B cell (primary cell): ENCODE results near the gene IQCH. TPM values are rescaled to one million over a fixed set of nuclear protein-coding genes. Genes with fewer than 3 reads are reported as not detected.
"Not testable (repeated sequence)": the region's sequence is repeated elsewhere in the genome, so short reads cannot be mapped to it uniquely, and the experiment has no call there.

Experiments used
- ATAC-seq: fragments of 200-7000 bp; cut with Tn5 transposase; one replicate; pipeline ENCODE4 v1.10.0; 2021; ENCODE audit warnings: low read depth, mild to moderate bottlenecking, moderate number of reproducible peaks, moderate library complexity
- CTCF ChIA-PET: fragments of 350-600 bp; sonication (Branson Sonifier 250); formaldehyde crosslinking; loops from one replicate; lab custom pipeline; 2021; ENCODE audit warnings: antibody characterized with exemption, inconsistent platforms; lab: Charles Lee
- POLR2A ChIA-PET: fragments of 350-600 bp; sonication (Branson Sonifier 250); formaldehyde crosslinking; loops from one replicate; lab custom pipeline; 2021; ENCODE audit warnings: antibody characterized with exemption; lab: Charles Lee
- DNase-seq: peaks from one replicate; pipeline ENCODE4 v3.0.0; 2013
- H2AFZ ChIP-seq: 2 replicates; pipeline ENCODE4 v1.6.1; 2012; ENCODE audit warnings: mild to moderate bottlenecking, low read depth, low read length; ENCODE audit not compliant: insufficient read depth, poor library complexity, severe bottlenecking
- H3K27ac ChIP-seq, 2 donors: 1 replicate in 1 of 2; 2 replicates in 1 of 2; pipeline ENCODE4 v1.5.1; 2012 to 2013; ENCODE audit warnings: low read length in 2 of 2, mild to moderate bottlenecking in 2 of 2, moderate library complexity in 1 of 2
- H3K27me3 ChIP-seq, 4 experiments: fragments of 200-600 bp in 1 of 4; sonication (generic) in 1 of 4; replicated peaks in 1 of 4; 1 replicate in 2 of 4; 2 replicates in 2 of 4; pipeline versions ENCODE4 v1.6.1 to v1.7.0; 2013 to 2016; ENCODE audit warnings: low read length in 3 of 4, mild to moderate bottlenecking in 2 of 4, mixed read lengths in 1 of 4, moderate library complexity in 1 of 4; ENCODE audit not compliant: insufficient read depth in 4 of 4, control insufficient read depth in 3 of 4; ENCODE audit errors: control extremely low read depth in 1 of 4
- H3K36me3 ChIP-seq, 2 experiments: replicated peaks in 1 of 2; 1 replicate in 1 of 2; 2 replicates in 1 of 2; pipeline versions ENCODE4 v1.6.1 to v1.7.1; 2013; ENCODE audit warnings: low read length in 1 of 2; ENCODE audit not compliant: insufficient read depth in 2 of 2, control insufficient read depth in 1 of 2; ENCODE audit errors: control extremely low read depth in 1 of 2, extremely low read depth in 1 of 2
- H3K4me1 ChIP-seq, 2 donors: fragments of 200-600 bp in 1 of 2; sonication (generic) in 1 of 2; 1 replicate in 1 of 2; 2 replicates in 1 of 2; pipeline versions ENCODE4 v1.5.1 to v1.6.1; 2013 to 2017; ENCODE audit warnings: low read length in 2 of 2; ENCODE audit not compliant: control insufficient read depth in 2 of 2, insufficient read depth in 2 of 2
- H3K4me2 ChIP-seq: replicated peaks from 2 replicates; pipeline ENCODE3; 2012; ENCODE audit warnings: mild to moderate bottlenecking, low read depth, low read length; ENCODE audit not compliant: poor library complexity, severe bottlenecking
- H3K4me3 ChIP-seq, 5 experiments: fragments of 200-600 bp in 1 of 5; sonication (generic) in 1 of 5; 1 replicate in 3 of 5; 2 replicates in 2 of 5; pipeline versions ENCODE4 v1.5.1 to v1.7.0; 2011 to 2016; ENCODE audit warnings: low read length in 4 of 5, mild to moderate bottlenecking in 4 of 5, low read depth in 2 of 5, control low read depth in 1 of 5, moderate library complexity in 1 of 5; ENCODE audit not compliant: insufficient read depth in 1 of 5; ENCODE audit errors: control extremely low read depth in 1 of 5, extremely low read depth in 1 of 5
- H3K79me2 ChIP-seq: fragments of 200-600 bp; sonication (generic); one replicate; pipeline ENCODE4 v1.6.0; 2016; ENCODE audit warnings: low read length; ENCODE audit not compliant: control insufficient read depth, insufficient read depth
- H3K9ac ChIP-seq: fragments of 200-600 bp; sonication (generic); 2 replicates; pipeline ENCODE4 v1.6.1; 2017; ENCODE audit warnings: mild to moderate bottlenecking, low read length, moderate library complexity
- H3K9me3 ChIP-seq, 3 donors: one replicate each; pipeline versions ENCODE4 v1.6.1 to v1.7.1; 2013; ENCODE audit warnings: low read length in 2 of 3; ENCODE audit not compliant: control insufficient read depth in 2 of 3, insufficient read depth in 1 of 3; ENCODE audit errors: control extremely low read depth in 1 of 3
- H4K20me1 ChIP-seq: 2 replicates; pipeline ENCODE4 v1.6.0; 2012; ENCODE audit warnings: mild to moderate bottlenecking, low read length; ENCODE audit not compliant: insufficient read depth, control insufficient read depth, poor library complexity, severe bottlenecking
- H3K27ac Mint-ChIP-seq: one replicate; pipeline ENCODE4 v1.8.0; 2021; ENCODE audit warnings: mixed read lengths
- H3K27me3 Mint-ChIP-seq: one replicate; pipeline ENCODE4 v1.8.0; 2021; ENCODE audit warnings: mixed read lengths
- H3K4me1 Mint-ChIP-seq: one replicate; pipeline ENCODE4 v1.8.0; 2021; ENCODE audit warnings: mixed read lengths
- H3K4me3 Mint-ChIP-seq: one replicate; pipeline ENCODE4 v1.8.0; 2021; ENCODE audit warnings: mixed read lengths
- H3K9me3 Mint-ChIP-seq: one replicate; pipeline ENCODE4 v1.8.0; 2022; ENCODE audit warnings: mixed read lengths; ENCODE audit not compliant: insufficient read depth
- CTCF ChIP-seq: fragments of 200-600 bp; IDR thresholded peaks from one replicate; pipeline ENCODE4 v1.8.0; 2022; ENCODE audit warnings: antibody characterized with exemption, mild to moderate bottlenecking
- EZH2 ChIP-seq: IDR thresholded peaks from 2 replicates; pipeline ENCODE4 v1.6.1; 2012; ENCODE audit warnings: borderline replicate concordance, low read depth, mild to moderate bottlenecking, moderate library complexity, low read length; ENCODE audit not compliant: insufficient read depth, poor library complexity, severe bottlenecking
- WGBS: methylation state at CpG from one replicate; pipeline ENCODE4 v1.1.5; 2013; ENCODE audit warnings: missing lambda C conversion rate; ENCODE audit not compliant: insufficient coverage; 5-methylcytosine and 5-hydroxymethylcytosine counted together
- intact Hi-C: fragments of 100-400 bp; cut with micrococcal nuclease; formaldehyde crosslinking; loops from one replicate; pipeline ENCODE4 v1.10.0; 2022
- polyA plus RNA-seq: library from polyadenylated mRNA; depleted of rRNA; stranded (reverse); fragments of >200 nt; gene quantifications from 2 replicates; pipeline ENCODE4 v1.2.3, GENCODE V29; 2012
- total RNA-seq, 2 donors: library from RNA; stranded (reverse); fragments of 120-200 nt in 1 of 2; gene quantifications; 1 replicate in 1 of 2; 2 replicates in 1 of 2; pipeline versions ENCODE4 v1.2.3 to v1.2.4, GENCODE V29; 2013 to 2022

The IQCH gene
- total and polyA plus RNA-seq, 2 donors (not counting 1 experiment from before 2014, with no cell fraction given) = 1.6 TPM; not detected in 1

DNA sequence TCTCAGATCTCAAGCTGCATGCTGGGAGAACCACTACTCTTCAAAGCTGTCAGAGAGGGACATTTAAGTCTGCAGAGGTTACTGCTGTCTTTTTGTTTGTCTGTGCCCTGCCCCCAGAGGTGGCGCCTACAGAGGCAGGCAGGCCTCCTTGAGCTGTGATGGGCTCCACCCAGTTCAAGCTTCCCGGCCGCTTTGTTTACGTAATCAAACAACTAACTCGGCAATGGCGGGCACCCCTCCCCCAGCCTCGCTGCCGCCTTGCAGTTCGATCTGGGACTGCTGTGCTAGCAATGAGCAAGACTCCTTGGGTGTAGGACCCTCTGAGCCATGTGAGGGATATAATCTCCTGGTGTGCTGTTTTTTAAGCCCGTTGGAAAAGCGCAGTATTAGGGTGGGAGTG, 199.1 kb downstream of the IQCH start:
- intact Hi-C loops = loop anchor here (10.0 kb wide), 1 partner anchor 71 kb away; the partner anchor contains the start of gene C15orf61
- H3K4me1 Mint-ChIP-seq = not testable (repeated sequence)

DNA sequence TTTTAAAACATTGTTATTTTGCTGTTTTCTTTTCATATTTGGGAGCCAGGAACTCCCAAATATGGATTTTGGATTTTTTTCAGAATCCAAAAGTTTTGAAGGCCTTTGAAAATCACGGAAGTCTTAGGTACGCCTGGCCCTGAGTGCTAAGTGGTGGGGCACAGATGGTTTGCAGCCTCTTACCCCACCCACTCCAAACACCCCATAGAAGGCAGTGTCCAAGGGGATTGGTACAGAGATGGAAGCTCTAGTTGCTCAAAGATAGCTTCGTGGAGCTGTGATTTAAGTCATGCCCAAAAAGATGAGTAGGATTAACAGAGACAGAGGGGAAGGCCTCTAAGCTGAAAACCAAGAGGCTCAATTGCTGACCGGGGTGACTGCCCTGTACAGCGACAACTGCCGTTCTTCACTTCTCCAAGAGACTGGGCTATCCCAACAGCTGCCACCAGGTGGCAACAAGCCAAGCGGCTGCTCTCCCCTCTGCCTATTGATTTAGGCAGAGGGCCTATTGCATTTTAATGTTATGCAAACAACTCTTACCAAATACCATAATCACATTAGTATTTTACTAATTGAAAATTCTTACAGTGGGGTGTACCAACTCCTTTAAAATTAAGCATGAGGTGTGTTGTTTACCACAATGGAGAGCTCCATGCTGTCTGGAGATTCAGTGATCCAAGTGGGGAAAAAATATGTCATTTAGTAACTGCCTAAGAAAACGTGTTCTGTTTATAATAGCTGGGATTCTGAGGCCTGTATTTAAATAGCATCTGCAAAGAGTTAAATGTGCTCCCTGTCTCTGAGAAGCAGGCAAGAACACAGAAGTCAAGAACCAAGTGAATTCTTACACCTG, 202.3 kb downstream of the IQCH start:
- H3K27ac ChIP-seq = no peak overlapping the region
- DNase-seq (peak; percentile 83), ATAC-seq (peak; percentile 99)
- H3K79me2 ChIP-seq = no peaks in the 10 kb centered on the region
- peak overlapping the region; percentile 6 for H3K4me2 ChIP-seq
- Mint-ChIP-seq H3K27me3 (peaks cover 7% of the 10 kb centered on the region), H3K27ac (no peak overlapping the region), H3K9me3 (no peaks in the 10 kb centered on the region), H3K4me3 (no peak overlapping the region), H3K4me1 (peaks cover 2% of the 10 kb centered on the region)
- H2AFZ ChIP-seq = peak overlapping the region; percentile 26
- H3K27me3 ChIP-seq = peaks cover 0 to 3% (median 1%) of the 10 kb centered on the region in 4 experiments
- no peak overlapping the region for H3K9ac ChIP-seq
- H3K4me3 ChIP-seq = no peak overlapping the region
- ChIA-PET CTCF (interaction anchor here (0.5 to 5.6 kb wide), 23 partner anchors 8 to 752 kb away, joined by 3 to 126 read pairs (median 4); partner anchors contain the start of gene RNU6-1), POLR2A (no interaction called here)
- 0% methylated on average over 4 of the region's 8 CpGs for WGBS
- H3K9me3 ChIP-seq = no peaks in the 10 kb centered on the region
- no peaks in the 10 kb centered on the region for H3K36me3 ChIP-seq
- H3K4me1 ChIP-seq = peaks cover 0 to 3% of the 10 kb centered on the region in 2 donors
- H4K20me1 ChIP-seq = no peaks in the 10 kb centered on the region
- intact Hi-C loops = loop anchor here (1.0 to 10.0 kb wide), 3 partner anchors 68 to 326 kb away; partner anchors contain the start of genes C15orf61 and MAP2K5
- TF ChIP-seq EZH2 (no peak), CTCF (peak; percentile 97)

More for the DNA sequence above, 199.1 kb downstream of the IQCH start:
- H3K9ac ChIP-seq, H3K4me1 ChIP-seq, H3K27me3 ChIP-seq, H4K20me1 ChIP-seq, H3K79me2 ChIP-seq, H3K27me3 Mint-ChIP-seq, H2AFZ ChIP-seq, H3K27ac Mint-ChIP-seq, H3K9me3 Mint-ChIP-seq, DNase-seq, POLR2A ChIA-PET, H3K9me3 ChIP-seq, H3K4me3 ChIP-seq, CTCF ChIA-PET, H3K4me2 ChIP-seq, H3K4me3 Mint-ChIP-seq, H3K36me3 ChIP-seq, H3K27ac ChIP-seq, ATAC-seq: not testable (repeated sequence)
- WGBS = 97% methylated on average over 6 of the region's 11 CpGs
